GM18499 (cell line): Measurements from ENCODE around the gene TMEM266.

ENCODE experiments used
- ATAC-seq: cut with Tn5 transposase; IDR thresholded peaks from one replicate; pipeline ENCODE4 v1.9.1; 2021; ENCODE audit warnings: moderate number of reproducible peaks; ENCODE audit not compliant: insufficient read depth, unreplicated experiment

Gene TMEM266

DNA sequence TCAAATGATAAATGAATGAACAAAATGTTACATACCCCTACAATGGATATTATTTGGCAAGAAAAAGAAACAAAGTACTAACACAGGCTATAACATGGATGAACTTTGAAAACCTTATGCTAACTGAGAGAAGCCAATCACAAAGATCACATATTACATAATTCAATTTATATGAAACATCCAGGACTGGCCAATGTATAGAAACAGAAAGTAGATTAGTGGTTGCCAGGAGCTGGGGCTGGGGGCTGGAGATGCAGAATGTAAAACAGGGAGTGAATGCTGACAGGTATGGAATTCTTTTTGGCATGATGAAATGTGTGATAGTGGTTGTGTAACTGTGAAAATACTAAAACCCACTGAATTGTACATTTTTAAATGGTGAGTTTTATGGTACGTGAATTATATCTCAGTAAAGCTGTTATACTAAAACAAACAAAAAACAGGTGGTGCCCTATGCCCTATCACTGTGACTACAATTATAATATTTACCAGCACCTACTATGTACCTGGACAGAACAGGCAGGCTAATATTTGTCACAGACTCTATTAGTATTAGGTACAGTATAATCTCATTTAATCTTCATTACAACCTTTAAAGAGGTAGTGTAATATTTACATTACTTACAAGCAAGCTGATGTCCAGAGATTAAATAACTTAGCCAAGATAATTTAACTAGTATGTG, 161.4 kb downstream of the TMEM266 start:
- no peak for ATAC-seq

DNA sequence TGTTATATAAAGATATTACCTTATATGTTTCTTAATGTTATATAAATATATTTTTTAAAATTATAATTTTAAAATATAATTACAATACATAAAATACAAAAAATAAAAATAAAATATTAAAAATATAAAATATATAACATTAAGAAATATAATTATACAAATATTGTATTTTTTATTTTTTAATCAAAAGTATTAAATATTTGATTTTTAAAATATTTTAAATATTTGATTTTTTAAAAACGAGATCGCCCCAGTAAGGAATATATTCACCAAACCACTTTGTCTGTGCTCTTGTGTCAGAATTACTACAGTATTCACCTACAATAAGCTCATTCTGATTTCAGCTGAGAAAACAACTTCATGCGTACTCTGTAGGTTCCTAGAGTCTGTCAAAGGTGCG, 162.4 kb downstream of the TMEM266 start:
- no peak for ATAC-seq

- ATAC-seq: no peak
These were observed 163.7 kb downstream of the TMEM266 start for GRCh38 chr15:76223521-76223920.

DNA sequence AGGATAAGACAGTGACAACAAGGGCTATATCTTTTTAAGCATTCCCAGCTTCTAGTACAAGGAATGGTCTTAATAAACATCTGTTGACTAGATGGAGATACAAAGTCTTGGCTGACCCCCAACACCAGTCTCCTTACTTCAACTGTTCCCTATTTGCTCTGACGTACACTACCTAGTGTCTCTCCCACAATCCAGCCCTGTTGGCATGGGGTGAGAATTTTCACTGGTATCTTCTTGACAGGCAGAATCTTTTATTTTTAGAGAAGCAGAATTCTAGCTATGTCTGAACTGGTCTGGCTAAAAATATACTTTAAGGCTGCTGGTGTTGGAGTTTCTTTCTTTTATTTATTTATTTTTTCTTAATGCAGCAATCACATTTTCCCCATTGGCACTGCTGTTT, 169.5 kb downstream of the TMEM266 start:
- ATAC-seq: no peak

DNA sequence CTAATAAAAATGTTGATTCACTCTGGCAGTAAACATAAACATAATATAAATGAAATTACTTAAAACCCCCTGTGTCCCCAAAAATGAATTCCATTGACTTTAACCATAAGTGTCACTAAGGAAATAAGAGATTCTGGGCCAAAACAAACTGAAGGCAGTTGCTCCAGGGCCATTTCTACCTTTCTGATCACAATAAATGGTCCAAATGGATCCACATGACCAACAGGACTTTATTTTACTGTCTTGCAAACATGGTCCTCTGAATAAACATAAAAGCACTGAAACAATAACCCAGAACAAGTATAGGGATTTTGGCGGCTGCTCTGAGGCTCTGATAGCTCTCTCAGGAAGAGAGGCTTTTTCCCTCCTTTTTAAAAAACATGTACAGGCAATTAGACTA, 174.1 kb downstream of the TMEM266 start:
- no peak for ATAC-seq

- ATAC-seq: no peak
These were observed 174.6 kb downstream of the TMEM266 start for GRCh38 chr15:76234337-76234889.

GRCh38 chr15:76235186-76235826, 175.5 kb downstream of the TMEM266 start:
- ATAC-seq: no peak

DNA sequence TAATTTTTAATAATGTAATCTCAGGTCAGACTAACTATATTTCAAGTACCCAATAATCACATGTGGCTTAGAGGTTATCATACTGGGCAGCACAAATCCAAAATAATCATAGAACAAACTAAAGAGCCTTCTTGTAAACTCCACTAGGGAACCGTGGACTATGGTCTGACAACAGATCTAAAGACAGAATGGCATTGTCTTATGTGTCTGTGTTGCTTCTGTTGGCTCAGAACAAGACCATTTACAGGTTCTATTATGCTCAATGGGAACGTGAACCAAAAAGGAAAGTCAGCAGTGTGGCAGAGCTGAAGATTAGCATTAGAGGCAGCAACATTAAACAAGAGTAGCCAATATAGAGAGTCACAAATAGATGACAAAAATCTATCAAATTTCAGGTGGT, 176.6 kb downstream of the TMEM266 start:
- ATAC-seq: no peak

DNA sequence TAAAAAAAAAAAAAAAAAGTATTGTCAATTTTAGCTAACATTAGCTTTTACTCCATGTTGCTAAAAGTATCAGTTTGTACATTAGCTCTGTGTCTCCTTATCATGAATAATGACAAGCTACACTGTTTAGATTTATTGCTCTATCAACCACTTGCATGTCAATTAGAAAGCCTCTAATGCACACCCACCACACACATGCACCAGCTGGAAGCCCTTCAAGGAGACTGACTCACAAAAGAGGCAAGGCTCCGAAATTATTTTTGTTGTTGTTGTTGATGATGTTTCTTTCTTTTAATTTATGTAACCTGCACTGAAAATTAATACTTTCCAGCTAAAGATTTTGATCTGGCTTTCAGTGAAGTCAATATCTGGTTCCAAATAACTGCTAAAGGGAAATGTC, 180.0 kb downstream of the TMEM266 start:
- ATAC-seq: no peak

- ATAC-seq: no peak
These were observed 185.4 kb downstream of the TMEM266 start for GRCh38 chr15:76245072-76245610.

DNA sequence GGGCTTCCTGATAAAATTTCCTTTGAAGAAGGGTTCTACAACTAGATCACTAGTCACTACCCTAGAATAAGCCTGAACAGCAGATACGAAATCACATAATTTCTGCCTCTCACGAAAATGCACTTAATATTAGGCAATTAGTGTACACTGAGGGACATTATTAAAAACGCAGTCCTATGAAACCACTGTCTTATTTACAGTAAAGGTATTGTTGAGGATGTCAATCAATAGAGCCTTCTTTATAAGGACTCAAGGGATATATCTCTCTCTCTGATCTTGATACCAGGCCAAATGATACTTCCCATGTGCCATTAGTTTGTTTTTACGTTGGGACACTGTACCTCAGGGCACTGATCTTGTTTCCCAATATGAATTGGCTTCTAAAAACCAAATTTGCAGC, 191.9 kb downstream of the TMEM266 start:
- ATAC-seq: no peak

DNA sequence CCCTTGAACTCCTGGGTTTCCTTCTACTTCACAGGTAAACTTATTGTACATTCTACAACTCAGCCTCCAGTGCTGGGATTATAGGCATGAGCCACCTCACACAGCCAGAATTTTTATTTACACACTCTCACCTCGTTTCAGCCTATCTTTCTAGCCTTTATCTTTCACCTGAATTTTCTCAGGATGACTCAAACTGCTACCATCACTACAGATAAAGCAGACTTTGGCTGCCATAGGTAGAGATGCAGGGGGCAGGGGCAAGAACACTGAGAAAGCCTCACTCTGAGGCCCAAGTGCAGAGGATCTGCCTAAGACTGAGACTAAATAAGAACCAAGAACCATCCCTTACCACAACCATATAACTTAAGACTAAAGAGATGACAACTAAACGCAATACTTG, 192.5 kb downstream of the TMEM266 start:
- no peak for ATAC-seq

DNA sequence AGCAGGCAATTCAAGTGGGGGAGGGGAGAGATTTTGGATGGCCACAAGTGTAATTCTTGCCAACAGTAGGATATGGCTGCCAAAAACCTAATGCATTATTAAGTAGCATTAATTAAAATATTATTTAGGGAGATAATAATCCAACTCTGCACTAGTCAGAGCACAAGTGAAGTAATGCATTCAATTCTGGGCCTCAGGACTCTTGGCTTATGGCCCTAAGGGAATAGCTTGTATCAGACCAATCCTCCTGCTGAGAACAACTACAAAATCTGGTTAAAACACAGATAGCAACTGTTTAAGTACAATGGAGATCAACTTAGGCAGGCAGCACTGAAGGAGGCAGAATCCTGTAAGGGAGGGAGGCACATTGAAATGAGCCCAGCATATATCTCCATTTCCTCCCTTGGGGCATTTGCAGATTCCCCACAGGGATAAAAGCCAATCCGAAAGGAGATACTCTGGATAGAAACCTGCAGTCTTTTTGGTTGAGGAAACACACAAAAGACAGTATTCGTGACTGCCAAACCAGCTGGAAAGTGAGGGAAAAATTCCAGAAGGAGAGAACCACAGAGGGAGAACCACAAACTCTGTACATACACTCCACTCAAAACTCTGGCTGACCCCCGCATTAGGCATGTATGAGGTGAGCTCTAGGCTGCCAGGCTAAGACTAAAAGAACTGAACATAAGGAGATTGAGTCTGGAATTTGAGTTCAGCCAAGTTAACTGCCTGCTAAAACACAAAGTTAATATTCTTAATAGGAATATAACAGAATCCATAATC, 194.1 kb downstream of the TMEM266 start:
- ATAC-seq: no peak
